HFFc6 (cell line): ENCODE measurements around the gene TNFRSF6B. TPM values are rescaled to one million over a fixed set of nuclear protein-coding genes. Genes with fewer than 3 reads are reported as not detected.
A peak's percentile ranks its signal among the peaks of the same experiment; 100 is the strongest.

Experiments used
- DNase-seq: peaks from one replicate; pipeline ENCODE4 v3.0.0-alpha.2; 2018
- H3K27ac Mint-ChIP-seq: 2 replicates; pipeline ENCODE4 v1.8.0; 2020; ENCODE audit warnings: mild to moderate bottlenecking, mixed read lengths
- H3K27me3 Mint-ChIP-seq: 2 replicates; pipeline ENCODE4 v1.8.0; 2021; ENCODE audit warnings: mild to moderate bottlenecking, moderate library complexity, mixed read lengths; ENCODE audit not compliant: insufficient read depth
- H3K36me3 Mint-ChIP-seq: 2 replicates; pipeline ENCODE4 v1.8.0; 2021; ENCODE audit warnings: low read depth, mixed read lengths
- H3K4me1 Mint-ChIP-seq: 2 replicates; pipeline ENCODE4 v1.8.0; 2020; ENCODE audit warnings: low read depth, mixed read lengths
- H3K4me3 Mint-ChIP-seq: 2 replicates; pipeline ENCODE4 v1.8.0; 2020; ENCODE audit warnings: mild to moderate bottlenecking, moderate library complexity, mixed read lengths
- H3K9me3 Mint-ChIP-seq: 2 replicates; pipeline ENCODE4 v1.8.0; 2020; ENCODE audit warnings: mild to moderate bottlenecking, mixed read lengths
- total RNA-seq, 6 experiments: library from RNA; stranded (reverse); fragmentation: NEBNext Ultra II Directional; extraction: Animal tissue kit (Norgen Biotek cat#: 25700); gene quantifications; 2 replicates in 1 of 6; 3 replicates in 5 of 6; pipeline ENCODE4 v1.2.3, GENCODE V29; 2021
- TF ChIP-seq, protein P1 (sequence below): fragments of 200-600 bp; sonication (generic); IDR thresholded peaks from 2 replicates; pipeline ENCODE4 v1.5.0; 2021; ENCODE audit warnings: antibody characterized with exemption, mild to moderate bottlenecking

Gene TNFRSF6B
- total RNA-seq, 6 experiments from 2014 or later, result 0.33 to 1.8 (median 1.1) TPM

DNA sequence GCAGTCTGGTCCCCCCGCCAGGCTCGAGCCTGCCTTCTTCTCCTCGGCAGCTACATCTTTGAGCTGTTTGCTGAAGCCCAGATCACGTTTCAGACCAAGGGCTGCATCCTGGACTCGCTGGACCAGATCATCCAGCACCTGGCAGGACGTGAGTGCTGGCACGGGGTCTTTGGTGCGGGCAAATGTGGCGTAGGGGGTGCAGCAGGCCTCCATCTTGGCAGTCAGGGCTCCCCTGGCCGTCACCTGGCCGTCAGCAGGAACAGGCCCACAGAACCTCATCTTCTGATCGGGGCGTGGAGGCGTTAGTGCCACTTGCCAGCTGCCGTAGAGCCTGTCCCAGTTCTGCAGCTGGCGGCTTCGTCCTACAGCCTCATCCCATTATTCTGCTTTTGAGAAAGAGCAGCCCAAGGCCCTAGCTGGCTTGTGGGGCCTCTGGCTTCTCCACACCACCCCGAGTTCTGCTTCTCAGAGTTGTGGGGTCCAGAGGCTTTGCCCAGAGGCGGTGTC lies 16.6 kb upstream of the TNFRSF6B start:
- TF ChIP-seq, protein P1, sequence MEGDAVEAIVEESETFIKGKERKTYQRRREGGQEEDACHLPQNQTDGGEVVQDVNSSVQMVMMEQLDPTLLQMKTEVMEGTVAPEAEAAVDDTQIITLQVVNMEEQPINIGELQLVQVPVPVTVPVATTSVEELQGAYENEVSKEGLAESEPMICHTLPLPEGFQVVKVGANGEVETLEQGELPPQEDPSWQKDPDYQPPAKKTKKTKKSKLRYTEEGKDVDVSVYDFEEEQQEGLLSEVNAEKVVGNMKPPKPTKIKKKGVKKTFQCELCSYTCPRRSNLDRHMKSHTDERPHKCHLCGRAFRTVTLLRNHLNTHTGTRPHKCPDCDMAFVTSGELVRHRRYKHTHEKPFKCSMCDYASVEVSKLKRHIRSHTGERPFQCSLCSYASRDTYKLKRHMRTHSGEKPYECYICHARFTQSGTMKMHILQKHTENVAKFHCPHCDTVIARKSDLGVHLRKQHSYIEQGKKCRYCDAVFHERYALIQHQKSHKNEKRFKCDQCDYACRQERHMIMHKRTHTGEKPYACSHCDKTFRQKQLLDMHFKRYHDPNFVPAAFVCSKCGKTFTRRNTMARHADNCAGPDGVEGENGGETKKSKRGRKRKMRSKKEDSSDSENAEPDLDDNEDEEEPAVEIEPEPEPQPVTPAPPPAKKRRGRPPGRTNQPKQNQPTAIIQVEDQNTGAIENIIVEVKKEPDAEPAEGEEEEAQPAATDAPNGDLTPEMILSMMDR, result no peak
- Mint-ChIP-seq H3K27me3 (peaks cover 4% of the 10 kb centered on the region), H3K27ac (no peak overlapping the region)

DNA sequence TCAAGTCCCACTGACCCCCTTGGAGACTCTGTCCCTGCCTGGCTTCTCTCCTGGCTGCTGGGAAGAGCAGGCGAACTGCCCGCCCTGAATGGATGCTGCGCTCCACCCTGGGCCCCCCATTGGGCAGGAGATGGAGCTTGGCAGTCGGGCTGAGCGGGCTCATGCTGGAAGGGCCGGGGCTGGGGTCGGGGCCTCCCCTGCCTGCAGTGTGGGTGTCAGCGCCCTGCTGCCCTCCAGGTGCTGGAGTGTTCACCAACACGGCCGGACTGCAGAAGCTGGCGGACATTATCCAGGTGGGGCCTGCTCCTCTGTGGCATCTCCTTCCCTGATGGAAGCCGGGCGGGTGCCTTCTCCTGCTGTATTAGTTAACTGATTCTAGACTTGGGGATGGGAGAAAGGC lies 16.0 kb upstream of the TNFRSF6B start:
- Mint-ChIP-seq H3K27me3 (peaks cover 4% of the 10 kb centered on the region), H3K4me3 (no peak overlapping the region), H3K4me1 (peaks cover 17% of the 10 kb centered on the region), H3K27ac (no peak overlapping the region), H3K9me3 (no peaks in the 10 kb centered on the region; the same call in 1 of the 2 replicates), H3K36me3 (peaks cover 28% of the 10 kb centered on the region)
- DNase-seq, result no peak
- TF ChIP-seq, protein P1, result no peak

More for the DNA sequence above, 16.6 kb upstream of the TNFRSF6B start:
- Mint-ChIP-seq H3K9me3 (no peaks in the 10 kb centered on the region; the same call in 1 of the 2 replicates), H3K36me3 (peaks cover 27% of the 10 kb centered on the region), H3K4me3 (no peak overlapping the region), H3K4me1 (peaks cover 17% of the 10 kb centered on the region)
- DNase-seq, result no peak

DNA sequence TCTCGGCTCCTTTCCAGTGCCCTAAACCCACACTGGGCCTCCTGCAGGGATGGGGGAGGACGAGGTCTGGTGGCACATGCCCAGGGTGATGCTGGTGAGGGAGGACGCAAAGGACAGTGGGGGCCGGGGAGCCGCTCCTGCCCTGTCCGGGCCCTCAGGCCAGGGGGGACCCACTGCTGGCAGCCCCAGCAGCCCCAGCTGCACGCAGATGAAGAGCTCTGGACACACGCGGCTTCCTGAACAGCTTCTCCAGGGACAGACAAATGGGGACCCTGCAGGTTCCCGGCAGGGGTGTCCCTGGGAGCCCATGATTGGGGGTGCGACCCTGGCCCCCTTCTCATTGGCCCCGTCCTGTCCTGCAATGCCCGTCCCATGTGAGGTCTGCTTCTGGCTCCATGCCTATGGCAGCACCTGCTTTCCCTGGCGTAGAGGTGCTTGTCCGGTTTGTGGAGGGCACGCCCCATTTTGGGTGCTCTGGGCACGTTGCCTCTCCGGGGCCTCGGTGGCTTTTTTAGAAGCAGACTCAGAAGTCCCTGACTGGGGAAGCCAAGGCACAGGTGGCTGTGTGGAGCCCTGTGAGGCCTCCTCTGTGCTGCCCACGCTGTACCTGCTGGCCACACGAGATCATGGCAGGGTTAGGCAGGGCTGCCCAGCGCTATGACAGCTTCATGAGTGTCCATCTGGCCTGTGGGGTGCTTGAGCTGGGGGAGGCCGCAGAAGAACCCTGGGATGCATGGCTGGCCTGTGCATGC lies 15.4 kb upstream of the TNFRSF6B start:
- Mint-ChIP-seq H3K27ac (peak overlapping the region; percentile 95), H3K36me3 (peaks cover 23% of the 10 kb centered on the region), H3K27me3 (peaks cover 4% of the 10 kb centered on the region), H3K9me3 (no peaks in the 10 kb centered on the region; the same call in 1 of the 2 replicates), H3K4me1 (peaks cover 17% of the 10 kb centered on the region), H3K4me3 (no peak overlapping the region)
- TF ChIP-seq, protein P1, result no peak
- no peak for DNase-seq

DNA sequence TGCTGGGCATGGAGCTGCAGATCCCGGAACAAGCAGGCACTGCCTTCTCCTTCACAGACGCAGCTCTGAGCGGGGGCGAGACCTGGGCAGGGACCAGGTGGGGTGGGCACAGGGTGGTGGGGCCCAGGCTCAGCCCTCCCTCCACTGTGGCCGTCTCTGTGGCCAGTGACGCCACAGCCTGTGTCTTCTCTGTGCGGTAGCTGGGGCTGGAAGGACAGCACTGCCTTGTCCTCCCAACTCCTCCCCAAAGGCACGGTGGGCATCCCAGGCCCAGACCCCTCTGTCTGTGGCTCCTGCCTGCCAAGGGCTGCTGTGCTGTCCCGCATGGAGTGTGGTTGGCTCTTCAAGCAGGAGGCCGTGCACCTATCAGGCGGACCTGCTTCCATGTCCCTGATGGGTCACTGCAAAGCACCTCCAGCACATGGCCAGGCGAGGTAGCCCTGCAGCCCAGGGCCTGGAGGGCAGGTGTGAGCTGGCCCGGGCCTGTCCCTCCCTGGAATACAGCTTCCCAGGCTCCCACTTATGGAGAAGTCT lies 14.8 kb upstream of the TNFRSF6B start:
- Mint-ChIP-seq H3K27ac (peak overlapping the region; percentile 95), H3K27me3 (peaks cover 4% of the 10 kb centered on the region), H3K36me3 (peaks cover 18% of the 10 kb centered on the region), H3K9me3 (no peaks in the 10 kb centered on the region; the same call in 1 of the 2 replicates), H3K4me1 (peaks cover 24% of the 10 kb centered on the region), H3K4me3 (no peak overlapping the region)
- TF ChIP-seq, protein P1, result no peak
- DNase-seq, result no peak

DNA sequence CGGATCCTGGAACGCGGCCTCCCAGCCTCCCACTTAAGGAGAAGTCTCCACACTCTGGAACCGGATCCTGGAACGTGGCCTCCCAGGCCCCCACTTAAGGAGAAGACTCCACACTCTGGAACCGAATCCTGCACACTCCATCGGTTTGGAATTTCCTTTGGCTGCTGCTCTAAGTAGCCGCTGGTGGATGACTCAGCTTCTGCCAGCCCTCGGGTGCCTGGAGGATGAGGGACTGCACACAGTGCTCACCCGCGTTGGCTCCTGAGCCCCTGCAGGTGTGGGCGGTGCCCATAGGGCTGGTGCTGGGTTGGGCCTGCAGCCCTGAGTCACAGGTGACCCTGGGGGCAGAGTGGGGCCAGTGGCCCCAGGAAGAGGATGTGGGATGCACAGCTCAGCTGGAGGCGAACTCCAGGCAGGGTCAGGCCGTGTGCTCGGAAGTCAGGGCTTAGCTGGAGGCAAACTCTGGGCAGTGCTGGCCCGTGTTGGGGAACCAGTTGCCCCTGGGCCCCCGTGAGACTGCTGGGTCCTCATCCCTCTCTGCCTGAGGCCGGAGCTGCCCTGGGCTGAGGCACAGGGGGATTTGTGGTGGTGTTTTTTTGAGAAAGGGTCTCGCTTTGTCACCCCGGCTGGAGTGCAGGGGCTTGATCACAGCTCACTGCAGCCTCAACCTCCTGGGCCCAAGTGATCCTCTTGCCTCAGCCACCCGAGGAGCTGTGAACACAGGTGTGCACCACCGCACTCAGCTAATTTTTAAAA lies 13.9 kb upstream of the TNFRSF6B start:
- peaks cover 18% of the 10 kb centered on the region for H3K36me3 Mint-ChIP-seq
- peaks cover 4% of the 10 kb centered on the region for H3K27me3 Mint-ChIP-seq
- peak overlapping the region; percentile 95 for H3K27ac Mint-ChIP-seq
- peak overlapping the region; percentile 66 for H3K4me3 Mint-ChIP-seq
- peaks cover 27% of the 10 kb centered on the region for H3K4me1 Mint-ChIP-seq
- no peaks in the 10 kb centered on the region; the same call in 1 of the 2 replicates for H3K9me3 Mint-ChIP-seq
- TF ChIP-seq, protein P1, result no peak
- peak; percentile 97 for DNase-seq
